ENCODE data around the gene SLFN12. TPM values are rescaled to one million over a fixed set of nuclear protein-coding genes. Genes with fewer than 3 reads are reported as not detected.

Gene SLFN12
- total and polyA plus RNA-seq, 4 donors: 3.1 to 20.8 (median 14.1) TPM

DNA sequence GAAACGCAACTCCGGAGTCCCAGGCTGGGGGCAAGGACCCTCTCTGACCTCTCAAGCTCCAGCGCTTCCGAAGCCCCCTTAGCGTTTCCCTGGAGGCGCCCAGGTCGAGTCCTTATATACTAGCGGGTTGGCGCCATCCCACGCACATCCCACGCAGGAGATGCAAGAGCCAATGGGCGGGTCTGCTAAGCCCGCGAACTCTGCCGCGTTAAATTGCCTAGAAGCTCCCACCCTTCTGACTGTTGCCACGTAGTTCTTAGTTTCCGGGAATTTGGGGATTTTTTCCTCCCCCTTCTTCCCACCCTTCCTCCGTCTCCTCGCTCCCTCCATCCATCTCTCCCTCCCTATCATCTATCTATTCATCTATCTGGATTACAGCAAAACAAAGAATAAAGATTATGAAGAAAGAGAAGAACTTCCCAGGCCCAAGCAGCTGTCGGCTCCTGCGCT lies 58.7 kb downstream of the SLFN12 start, which contains the start of gene SLFN11:
SLFN11 (minus strand) TSS at position 88 of the 450 bp plus-strand sequence. CDS start 9,814 bp downstream, outside the sequence.
- Histone ChIP-seq H3K4me1 (ENCODE audit: control insufficient read depth in 1 of 2, insufficient read depth in 2 of 2, low read length in 2 of 2) (no peaks in the 10 kb centered on the region), H3K27me3 (ENCODE audit: control insufficient read depth in 1 of 2, insufficient read depth in 2 of 2, low read length in 1 of 2) (no peaks in the 10 kb centered on the region), H3K9me3 (ENCODE audit: control insufficient read depth, low read length) (no peaks in the 10 kb centered on the region), H3K4me3 (ENCODE audit: low read length in 2 of 2) (peak within 1 kb of the TSS; percentile 92 to 99), H3K36me3 (ENCODE audit: control insufficient read depth in 1 of 2, insufficient read depth in 2 of 2, low read length in 1 of 2) (no peaks in the 10 kb centered on the region), H3K27ac (ENCODE audit: low read depth in 1 of 2, low read length in 2 of 2) (peak within 1 kb of the TSS; percentile 98 to 99)
- ATAC-seq (ENCODE audit: low FRiP score) (peak; percentile 98), DNase-seq (peak; percentile 94)
- intact Hi-C loops (cut with DNase I): loop anchor here in 1 of 2 donors (2.0 to 5.0 kb wide), 3 partner anchors 59 to 434 kb away; partner anchors contain the start of genes SLFN12, SLFN5 and TAF15
- 1% methylated on average over 22 of the region's 22 CpGs for WGBS, 2 donors

DNA sequence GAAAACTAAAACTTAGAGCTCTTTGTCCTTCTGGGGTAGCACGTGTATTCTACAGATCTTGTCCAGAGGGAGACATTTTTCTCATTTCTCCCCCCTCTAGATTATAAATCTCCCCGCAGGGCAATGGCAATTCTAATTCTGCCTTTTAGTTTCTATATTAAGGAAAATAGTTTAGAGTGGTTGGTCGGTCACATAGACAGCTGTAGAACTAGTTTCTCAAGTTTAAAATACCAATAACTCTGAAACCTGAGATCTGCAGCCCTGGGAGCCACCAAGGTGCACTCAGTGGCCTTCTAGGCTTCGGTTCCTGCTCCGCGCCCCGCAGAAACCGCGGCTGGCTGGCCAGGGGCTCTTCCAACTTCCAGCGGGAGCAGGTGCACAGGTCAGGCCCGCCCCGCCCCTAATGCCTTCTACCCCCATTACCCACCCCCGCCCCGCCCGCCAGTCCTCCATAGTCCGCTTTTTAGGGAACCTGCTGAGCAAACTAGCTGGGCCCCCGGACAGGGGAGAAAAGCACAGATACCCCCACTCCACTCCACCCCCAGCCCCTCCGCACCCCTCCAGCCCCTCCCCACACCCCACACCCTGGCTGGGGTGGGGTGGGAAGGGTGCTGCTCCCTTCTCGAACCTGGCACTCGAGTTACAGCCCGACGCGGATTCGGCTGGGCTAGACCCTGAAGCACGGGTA lies 59.3 kb downstream of the SLFN12 start:
- no peaks in the 10 kb centered on the region for H3K9me3 ChIP-seq (ENCODE audit: control insufficient read depth, low read length)
- 1 to 2% methylated on average over 21 to 25 of the region's 25 CpGs for WGBS, 2 donors
- no peaks in the 10 kb centered on the region for H3K4me1 ChIP-seq (ENCODE audit: control insufficient read depth in 1 of 2, insufficient read depth in 2 of 2, low read length in 2 of 2)
- H3K36me3 ChIP-seq (ENCODE audit: control insufficient read depth in 1 of 2, insufficient read depth in 2 of 2, low read length in 1 of 2): no peaks in the 10 kb centered on the region
- intact Hi-C loops (cut with DNase I): loop anchor here in 1 of 2 donors (2.0 to 5.0 kb wide), 3 partner anchors 60 to 434 kb away; partner anchors contain the start of genes SLFN12, SLFN5 and TAF15
- peak overlapping the region; percentile 92 to 99 for H3K4me3 ChIP-seq (ENCODE audit: low read length in 2 of 2)
- H3K27ac ChIP-seq (ENCODE audit: low read depth in 1 of 2, low read length in 2 of 2): peak overlapping the region in 1 of 2 donors; percentile 92
- no peaks in the 10 kb centered on the region for H3K27me3 ChIP-seq (ENCODE audit: control insufficient read depth in 1 of 2, insufficient read depth in 2 of 2, low read length in 1 of 2)
- DNase-seq: peak in 1 of 2 donors; percentile 76
- peak; percentile 6 for ATAC-seq (ENCODE audit: low FRiP score)

DNA sequence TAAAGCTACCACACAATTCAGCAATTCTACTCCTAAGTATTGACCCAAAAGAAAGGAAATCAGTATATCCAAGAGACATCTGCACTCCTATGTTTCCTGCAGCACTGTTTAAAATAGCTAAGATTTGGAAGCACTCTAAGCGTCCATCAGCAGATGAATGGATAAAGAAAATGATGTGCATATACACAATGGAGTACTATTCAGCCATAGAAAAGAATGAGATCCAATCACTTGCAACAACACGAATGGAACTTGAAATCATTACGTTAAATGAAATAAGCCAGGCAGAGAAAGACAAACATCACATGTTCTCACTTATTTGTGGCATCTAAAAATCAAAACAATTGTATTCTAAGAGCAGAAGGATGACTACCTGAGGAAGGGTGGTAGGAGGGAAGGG lies 60.4 kb downstream of the SLFN12 start:
- no peaks in the 10 kb centered on the region for H3K4me1 ChIP-seq (ENCODE audit: control insufficient read depth in 1 of 2, insufficient read depth in 2 of 2, low read length in 2 of 2)

DNA sequence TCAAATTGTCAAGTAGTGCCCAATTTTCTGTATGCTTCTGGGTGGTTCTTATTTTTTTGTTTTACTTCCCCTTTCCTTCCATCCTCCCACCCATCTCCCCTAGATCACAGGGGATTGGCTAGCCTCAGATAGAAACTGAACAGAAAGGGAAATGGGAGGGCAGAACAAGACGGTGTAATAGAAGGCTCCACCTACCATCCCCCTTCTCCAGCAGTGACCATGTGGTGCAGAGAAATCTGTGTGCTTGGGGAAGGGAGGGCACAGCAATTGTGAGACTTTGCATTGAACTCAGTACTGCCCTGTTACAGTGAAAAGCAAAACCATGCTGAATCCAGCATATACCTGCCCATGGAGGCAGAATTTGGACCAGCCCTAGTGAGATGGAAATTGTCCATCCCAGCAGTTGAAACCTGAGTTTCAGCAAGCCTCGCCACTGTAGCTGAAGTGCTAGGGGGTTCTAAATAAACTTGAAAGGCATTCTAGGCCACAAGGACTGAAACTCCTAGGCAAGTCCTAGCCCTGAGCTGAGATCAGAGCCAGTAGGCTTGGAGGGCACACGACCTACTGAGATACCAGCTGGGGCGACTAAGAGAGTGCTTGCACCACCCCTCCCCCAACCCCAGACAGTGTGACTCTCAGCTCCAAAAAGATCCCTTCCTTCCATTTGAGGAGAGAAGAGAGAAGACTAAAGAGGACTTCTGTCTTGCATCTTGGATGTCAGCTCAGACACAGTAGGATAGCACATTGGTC lies 64.0 kb downstream of the SLFN12 start:
- H3K36me3 ChIP-seq (ENCODE audit: control insufficient read depth in 1 of 2, insufficient read depth in 2 of 2, low read length in 1 of 2): peaks cover 0 to 6% of the 10 kb centered on the region in 2 donors
- 58 to 60% methylated on average over 4 of the region's 4 CpGs for WGBS, 2 donors
- intact Hi-C loops (cut with DNase I): no loop called here
- H3K4me1 ChIP-seq (ENCODE audit: control insufficient read depth in 1 of 2, insufficient read depth in 2 of 2, low read length in 2 of 2): no peaks in the 10 kb centered on the region
- H3K27me3 ChIP-seq (ENCODE audit: control insufficient read depth in 1 of 2, insufficient read depth in 2 of 2, low read length in 1 of 2): no peaks in the 10 kb centered on the region
- DNase-seq: peak in 1 of 2 donors; percentile 55
- H3K4me3 ChIP-seq (ENCODE audit: low read length in 2 of 2): no peak overlapping the region
- no peak overlapping the region for H3K27ac ChIP-seq (ENCODE audit: low read depth in 1 of 2, low read length in 2 of 2)
- H3K9me3 ChIP-seq (ENCODE audit: control insufficient read depth, low read length): no peaks in the 10 kb centered on the region
- ATAC-seq (ENCODE audit: low FRiP score): peak; percentile 72

More for the DNA sequence above, 60.4 kb downstream of the SLFN12 start:
- H3K27me3 ChIP-seq (ENCODE audit: control insufficient read depth in 1 of 2, insufficient read depth in 2 of 2, low read length in 1 of 2): no peaks in the 10 kb centered on the region
- intact Hi-C loops (cut with DNase I): loop anchor here in 1 of 2 donors (2.0 to 5.0 kb wide), 3 partner anchors 61 to 435 kb away; partner anchors contain the start of genes SLFN12, SLFN5 and TAF15
- ATAC-seq (ENCODE audit: low FRiP score): no peak
- H3K36me3 ChIP-seq (ENCODE audit: control insufficient read depth in 1 of 2, insufficient read depth in 2 of 2, low read length in 1 of 2): no peaks in the 10 kb centered on the region
- WGBS, 2 donors: 82 to 88% methylated on average over 3 of the region's 3 CpGs
- H3K4me3 ChIP-seq (ENCODE audit: low read length in 2 of 2): no peak overlapping the region
- no peak overlapping the region for H3K27ac ChIP-seq (ENCODE audit: low read depth in 1 of 2, low read length in 2 of 2)
- H3K9me3 ChIP-seq (ENCODE audit: control insufficient read depth, low read length): no peaks in the 10 kb centered on the region
- no peak for DNase-seq

DNA sequence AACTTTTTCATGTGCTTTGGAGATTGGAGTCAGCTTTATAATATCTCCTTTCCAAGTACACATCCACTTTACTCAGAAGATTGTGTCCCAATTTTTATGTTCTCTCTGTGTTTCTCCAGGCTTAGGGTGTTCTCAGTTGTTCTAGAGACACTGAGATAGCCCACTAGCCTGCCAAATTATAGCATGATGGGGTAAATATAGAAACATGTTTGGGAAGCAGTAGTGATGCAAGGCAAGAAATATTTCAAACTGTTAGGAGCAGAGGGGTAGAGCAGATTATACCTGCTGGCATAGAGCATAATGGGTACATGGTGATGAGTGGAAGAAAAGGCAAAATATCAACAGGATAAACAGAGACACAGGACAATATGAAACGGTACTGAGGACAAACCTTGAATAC lies 71.3 kb downstream of the SLFN12 start:
- Histone ChIP-seq H3K9me3 (ENCODE audit: control insufficient read depth, low read length) (no peaks in the 10 kb centered on the region), H3K27ac (ENCODE audit: low read depth in 1 of 2, low read length in 2 of 2) (peak overlapping the region in 1 of 2 donors; percentile 18), H3K4me1 (ENCODE audit: control insufficient read depth in 1 of 2, insufficient read depth in 2 of 2, low read length in 2 of 2) (peaks cover 0 to 8% of the 10 kb centered on the region in 2 donors), H3K36me3 (ENCODE audit: control insufficient read depth in 1 of 2, insufficient read depth in 2 of 2, low read length in 1 of 2) (peaks cover 2 to 8% of the 10 kb centered on the region in 2 donors), H3K4me3 (ENCODE audit: low read length in 2 of 2) (no peak overlapping the region), H3K27me3 (ENCODE audit: control insufficient read depth in 1 of 2, insufficient read depth in 2 of 2, low read length in 1 of 2) (no peaks in the 10 kb centered on the region)
- 55 to 69% methylated on average over 1 of the region's 1 CpG for WGBS, 2 donors
- intact Hi-C loops (cut with DNase I): no loop called here
- no peak for ATAC-seq (ENCODE audit: low FRiP score)
- DNase-seq: no peak

Other genes starting within 250 kb of the SLFN12 start
- gene SLC35G3, start 238.1 kb downstream of the SLFN12 start, total RNA-seq: not detected
- not detected for gene SLC35G3, start 238.1 kb downstream of the SLFN12 start, polyA plus RNA-seq
- gene SLFN5, start 189.4 kb downstream of the SLFN12 start, total RNA-seq: 10 to 100 TPM; 40.4 to 66.3 TPM
- 1 to 10 TPM; 3.3 to 4.6 TPM for gene SLFN5, start 189.4 kb downstream of the SLFN12 start, polyA plus RNA-seq
- gene SLFN11, start 58.9 kb downstream of the SLFN12 start, total RNA-seq: 10 to 100 TPM; 49.0 to 93.3 TPM
- 10 to 100 TPM in 1 of 2 donors, 1 to 10 TPM in 1; 6.5 to 20.1 TPM for gene SLFN11, start 58.9 kb downstream of the SLFN12 start, polyA plus RNA-seq
- 10 to 100 TPM; 15.0 to 31.0 TPM for gene SLFN13, start 16.3 kb upstream of the SLFN12 start, total RNA-seq
- gene SLFN13, start 16.3 kb upstream of the SLFN12 start, polyA plus RNA-seq: 1 to 10 TPM; 1.5 to 5.0 TPM
- gene SLFN12L, start 105.2 kb upstream of the SLFN12 start, total RNA-seq: 1 to 10 TPM; 3.1 to 6.3 TPM
- under 1 TPM in 1 of 2 donors, not detected in 1; 0.75 TPM for gene SLFN12L, start 105.2 kb upstream of the SLFN12 start, polyA plus RNA-seq
- under 1 TPM in 1 of 2 donors, not detected in 1; 0.30 TPM for gene SLFN14, start 128.3 kb upstream of the SLFN12 start, total RNA-seq
- not detected for gene SLFN14, start 128.3 kb upstream of the SLFN12 start, polyA plus RNA-seq
- gene PEX12, start 146.1 kb upstream of the SLFN12 start, total RNA-seq: 1 to 10 TPM; 3.5 to 5.6 TPM
- 1 to 10 TPM; 1.6 to 2.5 TPM for gene PEX12, start 146.1 kb upstream of the SLFN12 start, polyA plus RNA-seq
- 100 to 1,000 TPM; 107 to 120 TPM for gene AP2B1, start 154.8 kb upstream of the SLFN12 start, total RNA-seq
- gene AP2B1, start 154.8 kb upstream of the SLFN12 start, polyA plus RNA-seq: 10 to 100 TPM; 17.9 to 26.5 TPM

All from aorta (tissue), 5 donors.